GM18873 (cell line): Measurements from ENCODE around the gene UBE2Q2.

ENCODE experiments used
- ATAC-seq: cut with Tn5 transposase; IDR thresholded peaks from one replicate; pipeline ENCODE4 v1.9.1; 2021; ENCODE audit warnings: mild to moderate bottlenecking, moderate library complexity, moderate number of reproducible peaks; ENCODE audit not compliant: unreplicated experiment, low FRiP score

Gene UBE2Q2

DNA sequence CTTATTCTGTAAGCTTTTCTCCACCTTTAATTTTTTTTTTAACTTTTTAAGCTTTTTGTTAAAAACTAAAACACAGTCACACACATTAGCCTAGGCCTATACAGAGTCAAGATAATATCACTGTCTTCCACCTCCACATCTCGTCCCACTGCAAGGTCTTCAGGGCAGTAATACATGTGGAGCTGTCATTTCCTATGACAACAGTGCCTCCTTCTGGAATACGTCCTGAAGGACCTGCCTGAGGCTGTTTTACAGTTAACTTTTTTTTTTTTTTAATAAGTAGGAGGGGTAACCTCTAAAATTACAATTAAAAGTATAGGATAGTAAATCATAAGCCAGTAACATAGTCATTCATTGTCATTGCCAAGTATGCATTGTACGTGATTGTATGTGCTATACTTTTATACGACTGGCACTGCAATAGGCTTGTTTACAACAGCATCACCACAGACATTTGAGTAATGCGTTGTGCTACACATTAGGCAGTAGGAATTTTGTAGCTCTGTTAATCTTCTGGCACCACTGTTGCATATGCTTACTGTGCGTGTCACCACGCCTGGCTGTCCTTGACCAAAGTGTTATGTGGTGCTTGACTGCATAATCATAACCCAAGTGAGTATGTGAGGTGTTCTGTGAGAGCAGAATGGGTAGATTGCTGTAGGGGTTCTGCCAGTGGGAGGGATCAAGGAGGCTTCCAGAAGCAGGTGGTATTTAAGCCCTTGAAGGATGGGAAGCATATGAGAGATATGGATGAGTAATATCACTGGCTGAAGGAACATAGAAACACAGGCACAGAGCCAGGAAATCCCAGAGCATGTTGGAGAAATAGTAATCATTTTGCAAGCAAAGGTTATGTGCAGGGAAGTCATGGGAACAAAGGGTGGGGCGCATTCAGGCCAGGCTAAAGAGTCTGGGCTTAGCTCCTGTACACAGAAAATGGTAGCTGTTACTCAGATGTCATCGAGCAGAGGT, 78.8 kb downstream of the UBE2Q2 start:
- ATAC-seq, result no peak

GRCh38 chr15:75923756-75924155, 80.5 kb downstream of the UBE2Q2 start:
- ATAC-seq, result no peak

DNA sequence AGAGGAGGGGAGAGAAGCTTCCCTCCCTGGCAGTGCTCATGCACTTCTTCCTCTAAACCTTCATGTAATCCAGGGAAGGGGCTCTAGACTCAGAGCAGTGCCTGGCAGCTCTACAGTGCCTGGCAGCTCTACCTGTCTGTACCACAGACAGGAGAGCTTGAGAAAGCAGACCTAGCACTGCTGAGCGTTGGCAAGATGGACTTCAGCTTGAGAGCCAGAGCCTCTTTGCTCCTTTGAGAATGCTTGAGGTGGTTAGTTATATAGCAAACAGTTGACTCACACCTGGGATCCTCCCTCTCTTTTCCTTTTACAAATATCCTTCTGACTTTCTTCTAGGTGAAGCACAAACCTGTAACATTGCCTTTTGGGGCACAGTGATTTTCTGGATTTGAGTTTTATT, 81.3 kb downstream of the UBE2Q2 start:
- ATAC-seq, result no peak

GRCh38 chr15:75925440-75925839, 82.2 kb downstream of the UBE2Q2 start:
- ATAC-seq, result no peak

DNA sequence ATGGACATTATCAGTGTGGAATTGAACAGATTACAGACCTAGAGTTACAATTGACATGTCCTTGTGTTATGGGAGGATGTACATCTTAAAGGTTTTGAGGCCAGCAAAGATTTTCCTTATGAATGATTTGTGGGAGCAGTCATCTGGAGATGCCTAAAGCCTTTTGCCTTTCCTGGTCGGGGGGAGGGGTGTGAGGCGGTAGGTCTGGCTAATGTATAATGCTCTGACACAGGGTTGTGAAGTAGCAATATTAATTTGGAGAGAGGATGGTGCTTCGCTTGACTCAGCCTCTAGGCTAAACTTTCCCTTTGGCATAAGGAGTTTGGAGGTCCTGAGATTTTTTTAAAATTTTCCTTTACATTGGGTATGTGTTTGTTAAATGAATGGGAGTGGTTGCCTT, 83.7 kb downstream of the UBE2Q2 start:
- no peak for ATAC-seq

DNA sequence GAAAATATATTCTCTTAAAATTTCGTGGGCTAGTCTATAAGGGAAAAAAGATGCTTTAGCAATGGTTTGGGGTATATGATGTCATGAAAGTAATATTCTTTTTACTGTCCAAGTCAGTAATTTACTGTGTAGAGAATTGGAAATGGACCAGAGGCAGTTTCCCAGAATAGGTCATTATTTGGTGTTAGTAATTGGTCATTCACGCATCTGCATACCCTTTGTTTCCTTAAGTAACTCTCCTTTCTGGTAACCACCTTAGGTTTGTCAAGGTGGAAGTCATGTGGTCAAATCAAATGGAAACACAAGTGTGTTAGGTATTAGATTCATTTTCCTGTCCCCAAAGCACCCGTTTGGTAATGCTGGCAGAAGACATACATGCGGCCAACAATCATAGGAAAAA, 84.4 kb downstream of the UBE2Q2 start:
- ATAC-seq, result no peak

- ATAC-seq, result no peak
Measured at GRCh38 chr15:75928680-75929608, 85.7 kb downstream of the UBE2Q2 start.

GRCh38 chr15:75929799-75930565, 86.7 kb downstream of the UBE2Q2 start:
- no peak for ATAC-seq

- no peak for ATAC-seq
Measured at GRCh38 chr15:75930866-75931265, 87.6 kb downstream of the UBE2Q2 start.

- ATAC-seq, result no peak
Measured at GRCh38 chr15:75942464-75942863, 99.2 kb downstream of the UBE2Q2 start.

DNA sequence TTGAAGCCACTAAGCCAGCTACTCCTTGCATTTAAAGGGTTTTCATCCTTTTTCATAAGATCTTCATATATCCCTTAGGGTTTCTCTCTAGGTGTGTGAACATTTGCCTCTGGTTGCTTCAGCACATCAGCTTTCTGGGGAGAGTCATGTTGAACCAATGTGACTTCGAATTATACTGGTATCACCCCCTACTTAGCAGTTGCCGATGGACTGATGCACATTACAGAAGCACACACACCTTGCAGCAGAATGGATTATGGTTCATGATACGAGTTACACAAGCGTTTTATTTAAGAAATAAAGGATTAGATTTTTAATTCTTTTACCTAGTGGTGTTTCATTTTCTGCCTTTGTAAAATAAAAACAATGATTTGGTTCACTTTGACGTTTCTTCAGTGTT, 100.0 kb downstream of the UBE2Q2 start:
- no peak for ATAC-seq

DNA sequence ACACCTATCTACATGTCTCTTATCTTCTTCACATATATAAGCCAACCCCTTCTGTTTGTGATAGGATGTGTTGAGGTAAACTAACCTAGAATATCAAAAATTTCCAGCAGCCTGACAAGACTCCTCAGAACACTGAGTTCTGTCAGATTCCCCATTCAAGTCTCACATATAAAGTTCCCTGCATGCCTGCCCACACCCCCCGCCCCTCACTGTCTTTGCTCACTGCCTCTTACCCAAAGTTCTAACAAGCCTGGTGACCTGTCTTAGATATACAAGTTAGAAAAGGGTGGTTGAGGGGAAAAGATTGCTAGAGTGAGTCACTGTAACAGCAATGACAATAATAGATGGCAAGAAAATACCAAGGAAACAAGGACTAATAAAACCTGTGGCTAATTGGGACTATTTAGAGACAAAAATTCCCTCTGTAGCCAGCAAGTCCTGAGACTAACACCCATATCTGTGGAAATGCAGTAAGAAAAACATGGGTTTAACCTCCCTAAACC, 100.5 kb downstream of the UBE2Q2 start:
- no peak for ATAC-seq

- ATAC-seq, result no peak
Measured at GRCh38 chr15:75945953-75946352, 102.7 kb downstream of the UBE2Q2 start.

DNA sequence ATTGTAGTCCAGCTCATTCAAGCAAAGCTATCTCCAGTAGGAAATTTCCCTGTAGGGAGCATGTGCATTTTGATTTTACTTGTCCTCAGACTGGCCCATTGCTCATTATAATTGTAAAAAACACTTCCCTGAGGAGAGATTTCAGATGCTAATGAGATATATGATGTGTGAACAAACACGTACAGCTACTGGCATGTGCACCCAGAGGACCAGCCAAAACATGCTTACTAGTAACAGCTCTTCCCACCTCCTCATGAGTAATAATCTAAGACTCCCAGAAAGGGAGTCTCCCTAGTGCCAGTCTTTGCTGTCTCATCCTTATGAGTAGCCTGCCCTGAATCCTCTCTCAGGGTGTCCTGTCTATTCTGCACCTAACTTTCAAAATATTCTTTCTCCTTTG, 103.8 kb downstream of the UBE2Q2 start:
- no peak for ATAC-seq

GRCh38 chr15:75948761-75949296, 105.6 kb downstream of the UBE2Q2 start:
- ATAC-seq, result no peak
